Large intestine (tissue), 3 donors: ENCODE measurements around the gene RAB3B. TPM values are rescaled to one million over a fixed set of nuclear protein-coding genes. Genes with fewer than 3 reads are reported as not detected.

Source experiments
- DNase-seq, 2 donors: peaks; one replicate each; pipeline versions ENCODE4 v3.0.0 to v3.0.0-alpha.2; 2013
- H3K27ac ChIP-seq: one replicate; pipeline ENCODE4 v1.5.1; 2013; ENCODE audit warnings: low read length
- H3K27me3 ChIP-seq: 2 replicates; pipeline ENCODE4 v1.6.1; 2013; ENCODE audit warnings: low read length; ENCODE audit not compliant: control insufficient read depth, insufficient read depth
- H3K36me3 ChIP-seq: 2 replicates; pipeline ENCODE4 v1.6.1; 2013; ENCODE audit warnings: low read length; ENCODE audit not compliant: control insufficient read depth, insufficient read depth
- H3K4me1 ChIP-seq: one replicate; pipeline ENCODE4 v1.6.1; 2013; ENCODE audit warnings: low read length; ENCODE audit not compliant: control insufficient read depth, insufficient read depth
- H3K4me3 ChIP-seq: one replicate; pipeline ENCODE4 v1.5.1; 2013; ENCODE audit warnings: low read length
- H3K9me3 ChIP-seq: one replicate; pipeline ENCODE4 v1.6.1; 2013; ENCODE audit warnings: mild to moderate bottlenecking, low read depth, low read length, moderate library complexity; ENCODE audit not compliant: control insufficient read depth
- WGBS: methylation state at CpG from one replicate; pipeline ENCODE4 v1.1.5; 2013; ENCODE audit warnings: low lambda C conversion rate; ENCODE audit not compliant: insufficient coverage; 5-methylcytosine and 5-hydroxymethylcytosine counted together
- polyA plus RNA-seq: library from polyadenylated mRNA; unstranded; fragments of 120-200 nt; gene quantifications from one replicate; pipeline ENCODE4 v1.2.1, GENCODE V29; 2013

The RAB3B gene
- polyA plus RNA-seq, 1 donor: 4.1 TPM

GRCh38 chr1:51942281-51942680 is 48.2 kb downstream of the RAB3B start:
- Histone ChIP-seq H3K36me3 (no peaks in the 10 kb centered on the region), H3K9me3 (peaks cover 6% of the 10 kb centered on the region), H3K27me3 (no peaks in the 10 kb centered on the region), H3K4me1 (no peaks in the 10 kb centered on the region), H3K4me3 (no peak overlapping the region), H3K27ac (no peak overlapping the region)
- WGBS: no CpG with 5 or more reads among the region's 2 CpGs
- DNase-seq: no peak

- Histone ChIP-seq H3K27me3 (no peaks in the 10 kb centered on the region), H3K9me3 (peaks cover 6% of the 10 kb centered on the region), H3K4me3 (no peak overlapping the region), H3K27ac (no peak overlapping the region), H3K36me3 (no peaks in the 10 kb centered on the region), H3K4me1 (no peaks in the 10 kb centered on the region)
- DNase-seq: no peak
These were observed 49.0 kb downstream of the RAB3B start for GRCh38 chr1:51941528-51941927.

GRCh38 chr1:51937112-51937511 is 53.4 kb downstream of the RAB3B start:
- WGBS: no CpG with 5 or more reads among the region's 4 CpGs
- H3K4me3 ChIP-seq: no peak overlapping the region
- no peaks in the 10 kb centered on the region for H3K4me1 ChIP-seq
- H3K27ac ChIP-seq: no peak overlapping the region
- H3K36me3 ChIP-seq: no peaks in the 10 kb centered on the region
- H3K9me3 ChIP-seq: peaks cover 6% of the 10 kb centered on the region
- no peaks in the 10 kb centered on the region for H3K27me3 ChIP-seq
- no peak for DNase-seq

GRCh38 chr1:51936531-51936930 is 54.0 kb downstream of the RAB3B start:
- no peak overlapping the region for H3K4me3 ChIP-seq
- H3K4me1 ChIP-seq: no peaks in the 10 kb centered on the region
- no peaks in the 10 kb centered on the region for H3K36me3 ChIP-seq
- no peaks in the 10 kb centered on the region for H3K27me3 ChIP-seq
- DNase-seq: no peak
- no peak overlapping the region for H3K27ac ChIP-seq
- peaks cover 5% of the 10 kb centered on the region for H3K9me3 ChIP-seq
- WGBS: 100% methylated on average over 1 of the region's 4 CpGs

DNA sequence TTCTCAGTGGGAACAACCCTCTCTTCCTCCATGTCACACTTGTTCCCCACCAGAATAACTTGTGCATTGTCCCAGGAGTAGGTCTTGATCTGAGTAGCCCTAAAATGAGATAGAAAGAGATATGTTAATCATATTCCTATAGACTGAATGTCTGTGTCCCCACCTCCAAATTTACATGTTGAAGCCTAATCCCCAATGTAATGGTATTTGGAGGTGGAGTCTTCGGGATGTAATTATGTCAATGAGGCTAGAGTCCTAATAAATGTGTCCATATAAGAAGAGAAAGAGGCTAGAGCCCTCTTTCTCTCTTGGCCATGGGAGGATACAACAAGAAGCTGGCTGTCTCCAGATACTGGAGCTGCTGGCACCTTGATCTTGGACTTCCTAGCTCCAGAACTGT is 57.2 kb downstream of the RAB3B start:
- no peak for DNase-seq
- Histone ChIP-seq H3K27me3 (no peaks in the 10 kb centered on the region), H3K36me3 (no peaks in the 10 kb centered on the region), H3K4me1 (no peaks in the 10 kb centered on the region), H3K4me3 (no peak overlapping the region), H3K9me3 (no peaks in the 10 kb centered on the region), H3K27ac (no peak overlapping the region)
- no CpG with 5 or more reads among the region's 1 CpG for WGBS

DNA sequence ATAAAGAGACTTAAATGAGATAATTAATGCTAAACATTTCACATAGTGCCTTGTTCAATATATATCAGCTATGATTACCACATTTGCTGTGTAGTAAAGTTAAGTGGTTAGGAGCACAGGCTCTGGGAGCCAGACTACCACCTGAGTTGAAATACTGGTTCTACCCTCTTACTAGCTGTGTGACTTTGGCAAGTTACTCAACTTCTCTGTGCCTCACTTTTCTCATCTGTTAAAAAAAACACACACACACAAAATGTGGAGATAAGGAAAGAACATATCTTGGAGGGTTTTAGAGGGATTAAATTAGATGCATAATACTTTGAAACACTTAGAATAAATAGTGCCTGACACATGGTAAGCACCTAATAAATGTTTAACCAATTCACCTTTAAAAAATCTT is 60.2 kb downstream of the RAB3B start:
- no peak for DNase-seq
- H3K9me3 ChIP-seq: no peaks in the 10 kb centered on the region
- H3K4me1 ChIP-seq: no peaks in the 10 kb centered on the region
- no peaks in the 10 kb centered on the region for H3K27me3 ChIP-seq
- no peaks in the 10 kb centered on the region for H3K36me3 ChIP-seq
- H3K4me3 ChIP-seq: no peak overlapping the region
- no peak overlapping the region for H3K27ac ChIP-seq

GRCh38 chr1:51928896-51929295 is 61.6 kb downstream of the RAB3B start:
- WGBS: no CpG with 5 or more reads among the region's 1 CpG
- no peak overlapping the region for H3K27ac ChIP-seq
- no peaks in the 10 kb centered on the region for H3K9me3 ChIP-seq
- H3K4me3 ChIP-seq: no peak overlapping the region
- H3K4me1 ChIP-seq: no peaks in the 10 kb centered on the region
- no peaks in the 10 kb centered on the region for H3K36me3 ChIP-seq
- H3K27me3 ChIP-seq: no peaks in the 10 kb centered on the region
- no peak for DNase-seq

DNA sequence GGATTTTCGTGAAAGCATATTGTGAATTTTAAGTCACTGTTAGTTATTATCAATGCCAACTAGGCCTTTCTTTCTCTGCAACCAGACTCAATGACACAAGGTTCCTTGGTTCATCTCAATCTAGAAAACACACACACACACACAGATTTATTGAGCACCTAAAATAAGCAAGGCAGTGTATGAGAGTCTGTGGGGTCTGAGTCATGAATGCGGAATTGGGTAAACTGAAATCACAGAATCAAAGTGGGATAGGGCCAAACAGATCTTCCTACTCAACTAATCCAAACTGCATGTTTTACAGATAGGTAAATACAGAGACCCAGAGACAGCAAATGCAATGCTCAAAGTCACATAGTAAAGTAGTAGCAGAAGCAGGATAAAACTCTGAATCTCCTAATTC is 63.5 kb downstream of the RAB3B start:
- Histone ChIP-seq H3K4me1 (no peaks in the 10 kb centered on the region), H3K27ac (no peak overlapping the region), H3K9me3 (no peaks in the 10 kb centered on the region), H3K27me3 (no peaks in the 10 kb centered on the region), H3K4me3 (no peak overlapping the region), H3K36me3 (no peaks in the 10 kb centered on the region)
- DNase-seq: no peak
- WGBS: no CpG with 5 or more reads among the region's 2 CpGs

- H3K27ac ChIP-seq: no peak overlapping the region
- H3K4me3 ChIP-seq: no peak overlapping the region
- no peak for DNase-seq
- WGBS: no CpG with 5 or more reads among the region's 5 CpGs
- H3K36me3 ChIP-seq: no peaks in the 10 kb centered on the region
- no peaks in the 10 kb centered on the region for H3K4me1 ChIP-seq
- H3K9me3 ChIP-seq: no peaks in the 10 kb centered on the region
- H3K27me3 ChIP-seq: no peaks in the 10 kb centered on the region
These were observed 64.2 kb downstream of the RAB3B start for GRCh38 chr1:51926171-51926812.

DNA sequence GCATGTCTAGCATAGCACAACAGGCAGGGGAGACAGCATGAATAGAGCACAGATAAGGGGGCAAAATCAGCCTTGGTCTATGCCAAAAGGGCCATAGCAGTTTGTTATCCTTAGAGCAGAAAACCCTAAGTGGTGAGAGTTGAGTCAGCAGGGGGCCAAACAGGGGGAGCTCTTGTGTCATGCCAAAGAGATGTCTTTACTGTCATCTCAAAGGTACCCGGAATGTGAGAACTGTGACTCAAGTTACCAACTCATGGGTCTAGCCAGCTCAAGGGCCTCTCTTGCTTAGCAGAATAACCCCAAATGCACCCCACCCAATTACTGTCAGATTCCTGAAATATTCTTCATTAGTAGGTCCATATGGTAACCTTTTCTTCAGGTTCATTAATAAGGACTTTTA is 66.0 kb downstream of the RAB3B start:
- Histone ChIP-seq H3K27me3 (no peaks in the 10 kb centered on the region), H3K4me3 (no peak overlapping the region), H3K36me3 (no peaks in the 10 kb centered on the region), H3K9me3 (no peaks in the 10 kb centered on the region), H3K4me1 (no peaks in the 10 kb centered on the region), H3K27ac (no peak overlapping the region)
- no peak for DNase-seq
- no CpG with 5 or more reads among the region's 1 CpG for WGBS

DNA sequence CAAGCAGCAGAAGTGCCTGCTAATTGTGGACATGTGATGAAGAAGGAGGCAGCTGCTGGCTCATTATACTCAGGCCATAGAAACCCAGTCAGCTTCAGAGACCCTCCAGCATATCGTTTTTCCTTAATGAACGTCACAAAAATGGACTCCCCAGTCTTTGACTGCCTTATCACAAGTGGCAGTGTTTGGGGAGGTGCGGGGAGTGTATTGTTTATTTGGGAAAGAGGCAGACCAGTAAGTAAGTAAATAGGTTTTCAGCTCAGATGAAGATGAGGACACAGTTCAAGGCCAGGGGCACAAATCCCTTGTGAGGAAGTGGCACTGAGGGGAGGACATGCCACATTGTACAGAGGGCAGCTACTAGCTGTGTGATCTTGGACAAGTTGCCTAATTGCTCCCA is 68.5 kb downstream of the RAB3B start:
- no CpG with 5 or more reads among the region's 3 CpGs for WGBS
- no peaks in the 10 kb centered on the region for H3K27me3 ChIP-seq

More for the DNA sequence above, 68.5 kb downstream of the RAB3B start:
- Histone ChIP-seq H3K4me1 (no peaks in the 10 kb centered on the region), H3K27ac (no peak overlapping the region), H3K9me3 (no peaks in the 10 kb centered on the region), H3K4me3 (no peak overlapping the region), H3K36me3 (no peaks in the 10 kb centered on the region)
- DNase-seq: no peak
